ENCODE results near the gene TTYH2.

- TF ChIP-seq CTCF (IDR thresholded peaks at IDR 0.05) (no peak), POLR2A (IDR thresholded peaks at IDR 0.05) (no peak)
Observed at GRCh38 chr17:74290340-74290739, 77.0 kb downstream of the TTYH2 start.

All from right lobe of liver (tissue), 4 donors.